Neural cell (in vitro differentiated cells): ENCODE measurements around the gene PGAM2.

Source experiments
- EP300 ChIP-seq: fragments of 450-650 bp; conservative IDR thresholded peaks from 2 replicates; pipeline ENCODE4 v1.6.1; 2014; ENCODE audit warnings: antibody characterized with exemption, mild to moderate bottlenecking, moderate library complexity; ENCODE audit not compliant: poor library complexity, severe bottlenecking
- EZH2 ChIP-seq: fragments of 200-600, 300-800 bp; shearing (Covaris generic), sonication (generic); IDR thresholded peaks from 2 replicates; pipeline ENCODE4 v1.6.1; 2014; ENCODE audit warnings: antibody characterized with exemption, low read length, borderline replicate concordance, mild to moderate bottlenecking; ENCODE audit not compliant: insufficient read depth, poor library complexity, severe bottlenecking
- POLR2AphosphoS5 ChIP-seq: IDR thresholded peaks from 2 replicates; pipeline ENCODE4 v1.6.1; 2012
- RAD21 ChIP-seq: fragments of 450-650 bp; conservative IDR thresholded peaks from 2 replicates; pipeline ENCODE4 v1.6.1; 2014; ENCODE audit warnings: antibody characterized with exemption, mild to moderate bottlenecking, moderate library complexity
- REST ChIP-seq: IDR thresholded peaks from 2 replicates; pipeline ENCODE4 v1.6.1; 2012; ENCODE audit warnings: borderline replicate concordance
- SMC3 ChIP-seq: fragments of 450-650 bp; conservative IDR thresholded peaks from 2 replicates; pipeline ENCODE4 v1.6.1; 2014; ENCODE audit warnings: antibody characterized with exemption, mild to moderate bottlenecking, moderate library complexity; ENCODE audit not compliant: poor library complexity
- TAF1 ChIP-seq: IDR thresholded peaks from 2 replicates; pipeline ENCODE4 v1.6.1; 2012; ENCODE audit warnings: low read depth
- TF ChIP-seq, protein P1 (sequence below): fragments of 450-650 bp; IDR thresholded peaks from 2 replicates; pipeline ENCODE4 v1.5.1; 2014; ENCODE audit warnings: antibody characterized with exemption, mild to moderate bottlenecking, moderate library complexity; ENCODE audit not compliant: poor library complexity, severe bottlenecking

- TF ChIP-seq, protein P1, sequence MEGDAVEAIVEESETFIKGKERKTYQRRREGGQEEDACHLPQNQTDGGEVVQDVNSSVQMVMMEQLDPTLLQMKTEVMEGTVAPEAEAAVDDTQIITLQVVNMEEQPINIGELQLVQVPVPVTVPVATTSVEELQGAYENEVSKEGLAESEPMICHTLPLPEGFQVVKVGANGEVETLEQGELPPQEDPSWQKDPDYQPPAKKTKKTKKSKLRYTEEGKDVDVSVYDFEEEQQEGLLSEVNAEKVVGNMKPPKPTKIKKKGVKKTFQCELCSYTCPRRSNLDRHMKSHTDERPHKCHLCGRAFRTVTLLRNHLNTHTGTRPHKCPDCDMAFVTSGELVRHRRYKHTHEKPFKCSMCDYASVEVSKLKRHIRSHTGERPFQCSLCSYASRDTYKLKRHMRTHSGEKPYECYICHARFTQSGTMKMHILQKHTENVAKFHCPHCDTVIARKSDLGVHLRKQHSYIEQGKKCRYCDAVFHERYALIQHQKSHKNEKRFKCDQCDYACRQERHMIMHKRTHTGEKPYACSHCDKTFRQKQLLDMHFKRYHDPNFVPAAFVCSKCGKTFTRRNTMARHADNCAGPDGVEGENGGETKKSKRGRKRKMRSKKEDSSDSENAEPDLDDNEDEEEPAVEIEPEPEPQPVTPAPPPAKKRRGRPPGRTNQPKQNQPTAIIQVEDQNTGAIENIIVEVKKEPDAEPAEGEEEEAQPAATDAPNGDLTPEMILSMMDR: no peak
- TF ChIP-seq EP300 (no peak), EZH2 (no peak), REST (no peak), POLR2AphosphoS5 (no peak), SMC3 (no peak), TAF1 (no peak), RAD21 (no peak)
These were observed 42.8 kb upstream of the PGAM2 start for GRCh38 chr7:44107961-44108767.
